HG03342 (cell line): ENCODE results near the gene TBC1D23.
"Not testable (repeated sequence)": the region's sequence is repeated elsewhere in the genome, so short reads cannot be mapped to it uniquely, and the experiment has no call there.

Experiments used
- ATAC-seq: cut with Tn5 transposase; IDR thresholded peaks from one replicate; pipeline ENCODE4 v1.9.1; 2021; ENCODE audit warnings: mild to moderate bottlenecking, moderate library complexity; ENCODE audit not compliant: unreplicated experiment

TBC1D23 gene

GRCh38 chr3:100260685-100261484 lies at the start of gene TBC1D23:
TBC1D23 (plus strand) TSS chr3:100260992; CDS start chr3:100261019, 27 bp downstream.
- ATAC-seq = peak; percentile 100

GRCh38 chr3:100213891-100214573 lies 46.8 kb upstream of the TBC1D23 start:
- no peak for ATAC-seq

DNA sequence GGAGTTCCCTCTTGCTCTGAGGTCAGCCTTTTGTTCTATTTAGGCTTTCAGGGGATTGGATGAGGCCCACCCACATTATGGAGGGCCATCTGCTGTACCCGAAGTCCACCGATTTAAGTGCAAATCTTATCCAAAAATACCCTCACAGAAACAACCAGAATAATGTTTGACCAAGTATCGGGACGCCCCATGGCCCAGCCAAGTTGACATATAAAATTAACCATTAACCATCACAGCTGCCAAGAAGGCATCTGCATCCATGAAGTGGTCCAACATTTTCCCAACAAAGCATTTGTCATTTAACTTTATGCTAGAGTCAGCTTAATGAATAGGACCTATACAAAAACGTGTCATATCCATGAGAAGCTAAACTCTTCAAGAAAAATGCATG lies 46.2 kb upstream of the TBC1D23 start:
- no peak for ATAC-seq

DNA sequence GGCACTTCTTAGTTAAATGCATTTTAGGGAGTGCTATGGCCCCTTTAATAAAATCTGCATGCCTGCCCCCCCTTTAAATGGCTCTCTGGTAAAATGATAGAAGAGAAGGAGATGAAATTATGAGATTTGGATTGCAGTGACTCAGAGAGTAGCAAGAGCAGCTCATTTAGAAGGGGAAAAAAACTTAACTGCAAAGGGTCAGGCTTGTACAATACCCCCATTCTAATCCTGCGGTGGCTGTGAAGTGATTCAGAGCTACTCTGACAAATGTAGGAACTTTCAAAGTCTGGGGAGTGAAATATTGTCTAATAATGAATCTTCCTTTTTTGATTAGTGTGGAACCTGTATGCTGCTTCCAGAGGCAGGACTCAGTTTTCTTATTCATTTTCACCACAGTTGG lies 44.1 kb upstream of the TBC1D23 start:
- ATAC-seq = no peak

DNA sequence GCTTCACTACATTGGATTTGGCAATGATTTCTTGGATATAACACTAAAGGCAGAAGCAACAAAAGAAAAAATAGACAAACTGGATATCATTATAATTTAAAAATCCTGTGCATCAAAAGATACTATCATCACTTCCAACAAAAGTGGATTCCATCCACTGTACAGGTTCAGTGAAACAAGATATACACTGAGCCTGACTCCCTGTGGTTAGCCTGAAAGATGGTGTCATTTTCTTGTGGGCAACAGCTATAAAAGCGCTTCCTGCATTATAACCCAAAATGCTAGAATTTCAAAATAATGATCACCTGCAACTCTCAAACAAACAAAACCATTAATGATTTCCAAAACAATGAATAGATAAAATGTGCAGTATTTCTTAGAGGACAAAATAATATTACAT lies 39.6 kb upstream of the TBC1D23 start:
- no peak for ATAC-seq

DNA sequence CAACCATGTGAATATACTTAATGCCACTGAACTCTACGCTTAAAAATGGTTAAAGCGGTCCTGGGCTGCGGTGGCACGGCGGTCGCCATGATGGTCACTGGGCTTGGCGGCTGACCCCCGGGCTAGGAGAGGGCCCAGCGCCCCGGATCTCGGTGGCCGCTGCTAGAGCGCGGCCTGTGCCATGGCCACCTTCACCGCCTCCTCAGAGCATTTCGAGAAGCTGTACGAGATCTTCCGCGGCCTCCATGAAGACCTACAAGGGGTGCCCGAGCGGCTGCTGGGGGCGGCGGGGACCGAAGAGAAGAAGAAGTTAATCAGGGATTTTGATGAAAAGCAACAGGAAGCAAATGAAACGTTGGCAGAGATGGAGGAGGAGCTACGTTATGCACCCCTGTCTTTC lies 35.6 kb upstream of the TBC1D23 start:
- no peak for ATAC-seq

DNA sequence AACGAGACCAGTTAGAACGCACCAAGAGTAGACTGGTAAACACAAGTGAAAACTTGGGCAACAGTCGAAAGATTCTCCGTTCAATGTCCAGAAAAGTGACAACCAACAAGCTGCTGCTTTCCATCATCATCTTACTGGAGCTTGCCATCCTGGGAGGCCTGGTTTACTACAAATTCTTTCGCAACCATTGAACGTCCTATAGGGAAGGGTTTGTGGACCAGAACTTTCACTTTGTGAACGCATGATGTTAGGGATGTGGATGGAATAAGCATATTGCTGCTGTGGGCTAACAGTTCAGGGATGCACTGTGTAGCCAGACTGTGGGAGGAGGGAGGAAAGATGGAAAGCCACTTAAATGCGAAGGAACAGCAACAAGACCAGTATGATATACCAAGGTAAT lies 34.9 kb upstream of the TBC1D23 start:
- ATAC-seq = no peak

GRCh38 chr3:100226712-100227429 lies 33.9 kb upstream of the TBC1D23 start:
- ATAC-seq = no peak

GRCh38 chr3:100227511-100227921 lies 33.3 kb upstream of the TBC1D23 start:
- ATAC-seq = no peak

DNA sequence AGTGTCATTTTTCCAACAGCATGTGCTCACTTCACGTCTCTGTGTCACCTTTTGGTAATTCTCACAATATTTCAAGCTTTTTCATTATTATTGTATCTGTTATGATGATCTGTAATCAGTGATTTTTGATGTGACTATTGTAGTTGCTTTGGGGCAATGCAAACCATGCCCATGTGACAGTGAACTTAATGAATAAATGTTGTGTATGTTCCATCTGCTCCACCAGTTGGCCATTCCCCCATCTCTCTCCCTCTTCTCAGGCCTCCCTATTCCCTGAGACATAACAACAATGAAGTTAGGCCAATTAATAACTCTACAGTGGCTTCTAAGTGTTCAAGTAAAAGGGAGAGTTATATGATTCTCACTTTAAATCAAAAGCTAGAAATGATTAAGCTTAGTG lies 32.5 kb upstream of the TBC1D23 start:
- no peak for ATAC-seq

DNA sequence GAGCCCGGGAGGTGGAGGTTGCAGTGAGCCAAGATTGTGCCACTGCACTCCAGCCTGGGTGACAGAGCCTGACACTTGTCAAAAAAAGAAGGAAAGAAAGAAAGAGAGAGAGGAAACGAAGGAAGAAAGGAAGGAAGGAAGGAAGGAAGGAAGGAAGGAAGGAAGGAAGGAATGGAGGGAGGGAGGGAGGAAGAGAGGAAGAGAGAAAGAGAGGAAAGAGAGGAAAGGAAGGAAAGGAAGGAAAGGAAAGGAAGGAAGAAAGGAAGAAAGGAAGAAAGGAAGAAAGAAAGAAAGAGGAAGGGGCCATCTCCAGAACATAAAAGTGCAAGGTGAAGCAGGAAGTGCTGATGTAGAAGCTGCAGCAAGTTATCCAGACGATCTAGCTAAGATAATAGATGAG lies 31.6 kb upstream of the TBC1D23 start:
- not testable (repeated sequence) for ATAC-seq

GRCh38 chr3:100230710-100231109 lies 30.1 kb upstream of the TBC1D23 start:
- ATAC-seq = no peak

GRCh38 chr3:100231668-100232067 lies 29.1 kb upstream of the TBC1D23 start:
- no peak for ATAC-seq

DNA sequence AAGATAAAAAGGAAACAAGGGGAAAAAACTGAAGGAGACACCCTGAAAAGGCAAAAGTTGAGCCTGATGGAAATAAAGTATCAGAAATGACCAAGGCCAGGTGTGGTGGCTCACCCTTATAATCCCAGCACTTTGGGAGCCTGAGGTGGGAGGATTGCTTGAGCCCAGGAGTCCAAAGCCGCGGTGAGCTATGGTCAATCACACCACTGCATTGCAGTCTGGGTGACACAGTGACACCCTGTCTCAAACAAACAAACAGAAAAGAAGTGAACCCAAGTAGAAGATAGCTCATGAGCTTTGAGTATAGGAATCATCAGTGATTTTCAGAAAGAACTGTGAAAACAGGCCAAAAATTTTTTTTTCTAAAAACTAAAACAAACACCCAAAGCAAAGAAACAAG lies 26.4 kb upstream of the TBC1D23 start:
- no peak for ATAC-seq

- ATAC-seq = no peak
Measured at GRCh38 chr3:100238599-100238998, 22.2 kb upstream of the TBC1D23 start.

DNA sequence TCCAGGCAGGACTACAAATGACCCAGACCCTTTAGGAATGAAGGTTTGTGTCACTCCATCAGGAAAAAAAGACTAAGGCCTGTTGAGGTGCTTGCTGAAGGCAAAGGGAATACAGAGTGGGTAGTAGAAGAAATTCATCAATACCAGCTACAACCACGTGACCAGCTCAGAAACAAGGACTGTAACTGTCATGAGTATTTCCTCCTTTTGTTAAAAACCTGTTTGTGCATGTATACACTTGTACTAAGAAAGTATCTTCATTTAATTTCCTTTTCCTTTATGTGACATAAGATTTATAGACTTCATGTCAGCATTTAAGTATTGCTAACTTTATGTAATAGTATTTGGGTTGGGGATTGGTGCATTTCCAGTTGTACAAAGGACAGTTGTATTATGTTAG lies 18.3 kb upstream of the TBC1D23 start:
- not testable (repeated sequence) for ATAC-seq

GRCh38 chr3:100244264-100244663 lies 16.5 kb upstream of the TBC1D23 start:
- no peak for ATAC-seq

DNA sequence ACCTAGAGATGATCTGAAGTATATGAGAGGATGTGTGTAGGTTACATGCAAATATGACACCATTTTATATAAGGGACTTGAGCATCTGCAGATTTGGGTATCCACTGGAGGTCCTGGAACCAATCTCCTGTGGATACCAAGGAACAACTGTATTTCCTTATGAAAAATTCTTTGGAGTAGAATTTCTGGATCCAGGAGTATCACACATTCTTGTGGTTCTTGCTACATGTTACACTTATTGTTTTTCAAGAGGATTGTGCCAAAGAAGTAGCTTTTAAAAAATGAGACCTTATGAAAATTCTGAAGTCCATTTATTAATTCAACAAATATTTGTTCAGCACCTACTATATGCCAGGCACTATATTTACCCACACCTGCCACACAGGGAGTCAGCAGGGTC lies 15.7 kb upstream of the TBC1D23 start:
- ATAC-seq = no peak

- ATAC-seq = no peak
Measured at GRCh38 chr3:100245927-100246326, 14.9 kb upstream of the TBC1D23 start.

DNA sequence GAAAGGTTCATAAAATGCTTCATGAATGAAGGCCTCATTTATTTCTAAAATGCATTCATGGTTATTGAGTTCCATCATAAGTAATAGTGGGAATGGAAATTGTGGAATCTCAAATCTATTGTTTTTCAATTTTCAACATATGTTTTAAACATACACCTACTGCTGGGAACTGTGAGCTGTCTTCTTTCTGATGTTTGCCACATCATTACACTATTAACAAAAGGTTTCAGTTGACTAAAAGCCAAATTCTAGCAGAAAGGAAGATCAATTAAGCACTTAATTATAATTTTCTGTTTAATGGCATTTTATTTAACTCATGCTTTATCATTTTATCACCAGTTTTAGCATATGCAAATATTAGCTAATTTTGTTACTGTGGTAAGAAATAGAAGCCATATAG lies 13.8 kb upstream of the TBC1D23 start:
- ATAC-seq = no peak

GRCh38 chr3:100252001-100252400 lies 8.8 kb upstream of the TBC1D23 start:
- no peak for ATAC-seq
